Neural progenitor cell (in vitro differentiated cells): ENCODE measurements around the gene CASK. TPM values are rescaled to one million over a fixed set of nuclear protein-coding genes. Genes with fewer than 3 reads are reported as not detected.

Source experiments
- DNase-seq: peaks from one replicate; pipeline ENCODE4 v3.0.0-alpha.2; 2016; ENCODE audit warnings: low spot score
- H2AFZ ChIP-seq: fragments of 200-600 bp; sonication (generic); replicated peaks from 2 replicates; pipeline ENCODE4 v1.6.1; 2016; ENCODE audit warnings: antibody characterized with exemption
- H3F3A ChIP-seq: fragments of 200-600 bp; sonication (generic); 2 replicates; pipeline ENCODE4 v1.6.1; 2016; ENCODE audit warnings: antibody characterized with exemption, low read depth
- H3K27ac ChIP-seq: fragments of 200-600 bp; sonication (generic); 2 replicates; pipeline ENCODE4 v1.5.1; 2016; ENCODE audit warnings: mild to moderate bottlenecking
- H3K27me3 ChIP-seq: fragments of 200-600 bp; sonication (generic); 2 replicates; pipeline ENCODE4 v1.6.1; 2016; ENCODE audit warnings: mild to moderate bottlenecking, moderate library complexity
- H3K36me3 ChIP-seq: fragments of 200-600 bp; sonication (generic); 2 replicates; pipeline ENCODE4 v1.5.1; 2016
- H3K4me1 ChIP-seq: fragments of 200-600 bp; sonication (generic); 2 replicates; pipeline ENCODE4 v1.6.1; 2016; ENCODE audit warnings: mixed run types
- H3K4me2 ChIP-seq: fragments of 200-600 bp; sonication (generic); 2 replicates; pipeline ENCODE4 v1.6.1; 2016
- H3K4me3 ChIP-seq: fragments of 200-600 bp; sonication (generic); 2 replicates; pipeline ENCODE4 v1.5.1; 2016
- H3K79me2 ChIP-seq: fragments of 200-600 bp; sonication (generic); 2 replicates; pipeline ENCODE4 v1.6.1; 2016; ENCODE audit warnings: low read depth
- H3K9ac ChIP-seq: fragments of 200-600 bp; sonication (generic); 2 replicates; pipeline ENCODE4 v1.6.1; 2016
- H3K9me3 ChIP-seq: fragments of 200-600 bp; sonication (generic); 2 replicates; pipeline ENCODE4 v1.5.1; 2016; ENCODE audit warnings: low read depth
- H4K20me1 ChIP-seq: fragments of 200-600 bp; sonication (generic); 2 replicates; pipeline ENCODE4 v1.6.1; 2016; ENCODE audit warnings: low read depth
- H3K27ac Mint-ChIP-seq: 3 replicates; pipeline ENCODE4 v1.8.0; 2021; ENCODE audit warnings: mixed read lengths
- H3K27me3 Mint-ChIP-seq: 2 replicates; pipeline ENCODE4 v1.8.0; 2022; ENCODE audit warnings: low read depth, mild to moderate bottlenecking, inconsistent platforms, moderate library complexity, mixed read lengths; ENCODE audit not compliant: insufficient read depth
- H3K36me3 Mint-ChIP-seq: 3 replicates; pipeline ENCODE4 v1.8.0; 2021; ENCODE audit warnings: mixed read lengths
- H3K4me1 Mint-ChIP-seq: 3 replicates; pipeline ENCODE4 v1.8.0; 2021; ENCODE audit warnings: mixed read lengths
- H3K4me3 Mint-ChIP-seq: 3 replicates; pipeline ENCODE4 v1.8.0; 2021; ENCODE audit warnings: mild to moderate bottlenecking, moderate library complexity, mixed read lengths
- H3K9me3 Mint-ChIP-seq: 3 replicates; pipeline ENCODE4 v1.8.0; 2020; ENCODE audit warnings: mixed read lengths
- EZH2 ChIP-seq: fragments of 200-600 bp; sonication (generic); IDR thresholded peaks from 2 replicates; pipeline ENCODE4 v1.6.1; 2017; ENCODE audit warnings: antibody characterized with exemption, mild to moderate bottlenecking, moderate library complexity
- EZH2phosphoT487 ChIP-seq: fragments of 200-600 bp; sonication (generic); IDR thresholded peaks from 2 replicates; pipeline ENCODE4 v1.6.1; 2017; ENCODE audit warnings: antibody characterized with exemption
- total RNA-seq: library from RNA; depleted of rRNA; stranded (reverse); fragments of >200 nt; gene quantifications from 2 replicates; pipeline ENCODE4 v1.2.3, GENCODE V29; 2015; ENCODE audit warnings: low replicate concordance
- TF ChIP-seq, protein P1 (sequence below): fragments of 200-600 bp; sonication (generic); IDR thresholded peaks from 2 replicates; pipeline ENCODE4 v1.5.1; 2017; ENCODE audit warnings: antibody characterized with exemption, mild to moderate bottlenecking

CASK gene
- total RNA-seq, 1 donor from 2014 or later, result 85.4 TPM

DNA sequence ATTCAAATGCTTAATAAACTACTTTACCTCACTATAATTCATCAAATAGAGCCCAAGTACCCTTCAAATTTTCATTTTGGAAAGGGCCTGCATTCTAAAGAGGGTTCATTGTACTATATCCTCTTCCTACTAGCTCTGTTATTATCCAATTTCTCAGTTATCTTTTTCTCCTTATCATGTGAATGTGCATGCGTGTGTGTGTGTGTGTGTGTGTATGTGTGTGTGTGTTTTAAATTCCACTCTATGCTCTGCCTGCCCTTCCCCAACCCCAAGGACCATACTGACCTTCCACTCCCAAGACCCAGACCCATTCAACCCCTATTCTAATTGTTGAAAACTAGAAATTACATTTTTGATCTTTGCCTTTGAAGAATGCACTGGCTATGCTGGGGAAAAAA, 33.3 kb downstream of the CASK start:
- peaks cover 16% of the 10 kb centered on the region for H3K36me3 Mint-ChIP-seq
- H3K27me3 Mint-ChIP-seq, result no peaks in the 10 kb centered on the region
- H3K4me3 Mint-ChIP-seq, result no peak overlapping the region
- no peak for DNase-seq
- Histone ChIP-seq H3K9ac (no peak overlapping the region), H3K4me3 (no peak overlapping the region), H3K9me3 (no peaks in the 10 kb centered on the region), H4K20me1 (peaks cover under 1% of the 10 kb centered on the region), H3K27me3 (no peaks in the 10 kb centered on the region), H3K4me1 (no peaks in the 10 kb centered on the region), H3K79me2 (peaks cover 98% of the 10 kb centered on the region), H3F3A (no peaks in the 10 kb centered on the region), H3K27ac (no peak overlapping the region), H2AFZ (no peak overlapping the region), H3K36me3 (no peaks in the 10 kb centered on the region), H3K4me2 (no peak overlapping the region)
- peaks cover 16% of the 10 kb centered on the region for H3K9me3 Mint-ChIP-seq
- H3K27ac Mint-ChIP-seq, result no peak overlapping the region
- H3K4me1 Mint-ChIP-seq, result no peaks in the 10 kb centered on the region
- TF ChIP-seq, protein P1, sequence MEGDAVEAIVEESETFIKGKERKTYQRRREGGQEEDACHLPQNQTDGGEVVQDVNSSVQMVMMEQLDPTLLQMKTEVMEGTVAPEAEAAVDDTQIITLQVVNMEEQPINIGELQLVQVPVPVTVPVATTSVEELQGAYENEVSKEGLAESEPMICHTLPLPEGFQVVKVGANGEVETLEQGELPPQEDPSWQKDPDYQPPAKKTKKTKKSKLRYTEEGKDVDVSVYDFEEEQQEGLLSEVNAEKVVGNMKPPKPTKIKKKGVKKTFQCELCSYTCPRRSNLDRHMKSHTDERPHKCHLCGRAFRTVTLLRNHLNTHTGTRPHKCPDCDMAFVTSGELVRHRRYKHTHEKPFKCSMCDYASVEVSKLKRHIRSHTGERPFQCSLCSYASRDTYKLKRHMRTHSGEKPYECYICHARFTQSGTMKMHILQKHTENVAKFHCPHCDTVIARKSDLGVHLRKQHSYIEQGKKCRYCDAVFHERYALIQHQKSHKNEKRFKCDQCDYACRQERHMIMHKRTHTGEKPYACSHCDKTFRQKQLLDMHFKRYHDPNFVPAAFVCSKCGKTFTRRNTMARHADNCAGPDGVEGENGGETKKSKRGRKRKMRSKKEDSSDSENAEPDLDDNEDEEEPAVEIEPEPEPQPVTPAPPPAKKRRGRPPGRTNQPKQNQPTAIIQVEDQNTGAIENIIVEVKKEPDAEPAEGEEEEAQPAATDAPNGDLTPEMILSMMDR, result no peak
- TF ChIP-seq EZH2phosphoT487 (no peak), EZH2 (no peak)

DNA sequence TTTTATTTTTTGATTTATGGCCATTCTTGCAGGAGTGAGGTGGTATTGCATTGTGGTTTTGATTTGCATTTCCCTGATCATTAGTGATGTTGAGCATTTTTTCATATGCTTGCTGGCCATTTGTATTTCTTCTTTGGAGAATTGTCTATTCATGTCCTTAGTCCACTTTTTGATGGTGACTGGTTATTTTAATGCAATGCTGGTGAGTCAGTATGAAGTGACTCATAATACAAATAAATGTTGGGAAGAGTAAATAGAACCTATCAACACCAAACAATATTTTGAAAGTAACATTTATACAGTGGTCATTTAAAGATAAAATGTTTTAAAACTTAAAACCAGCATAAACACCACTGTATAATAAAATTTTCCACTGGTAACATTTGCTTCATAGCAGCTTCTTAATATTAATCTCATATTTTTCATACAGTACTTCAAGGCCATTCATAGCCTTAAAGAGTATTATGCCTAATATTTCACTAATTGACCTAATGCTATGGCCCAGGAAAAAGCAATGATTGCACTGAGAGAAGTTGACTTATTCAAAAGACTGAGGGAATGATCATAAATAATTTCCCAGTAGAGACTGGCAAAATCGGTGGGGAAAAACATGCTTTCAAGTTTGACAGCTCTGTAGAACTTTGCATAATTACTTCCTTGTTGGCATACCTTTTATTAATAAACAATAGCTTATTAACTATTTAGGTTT, 33.9 kb downstream of the CASK start:
- no peak overlapping the region for H3K9ac ChIP-seq
- H3K4me2 ChIP-seq, result no peak overlapping the region

DNA sequence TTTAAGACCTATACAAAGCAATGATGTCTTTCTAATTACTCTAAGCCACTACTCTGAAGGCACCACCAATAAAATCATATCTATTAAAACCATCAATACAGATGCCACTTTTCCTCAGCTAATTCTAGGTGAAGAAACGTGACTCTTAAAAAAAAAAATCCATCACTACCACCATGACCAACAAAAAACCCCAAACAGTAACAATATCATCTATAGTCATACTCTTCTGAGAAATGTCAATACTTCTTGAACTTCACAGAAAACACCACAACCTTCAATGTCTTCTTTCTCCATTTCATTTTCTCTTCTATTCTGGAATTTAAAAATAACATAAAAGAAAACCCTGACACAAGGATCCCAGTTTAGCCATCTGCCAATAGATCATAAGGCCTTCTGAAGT, 35.7 kb downstream of the CASK start:
- H3K79me2 ChIP-seq, result peaks cover 98% of the 10 kb centered on the region

More for the DNA sequence above, 33.9 kb downstream of the CASK start:
- no peak overlapping the region for H2AFZ ChIP-seq
- H3K27ac Mint-ChIP-seq, result no peak overlapping the region
- peaks cover 3% of the 10 kb centered on the region for H3F3A ChIP-seq
- H3K4me1 ChIP-seq, result no peaks in the 10 kb centered on the region
- peaks cover 16% of the 10 kb centered on the region for H3K36me3 Mint-ChIP-seq
- no peaks in the 10 kb centered on the region for H4K20me1 ChIP-seq
- no peaks in the 10 kb centered on the region for H3K4me1 Mint-ChIP-seq
- H3K9me3 ChIP-seq, result no peaks in the 10 kb centered on the region
- peaks cover 16% of the 10 kb centered on the region for H3K9me3 Mint-ChIP-seq
- TF ChIP-seq EZH2 (no peak), EZH2phosphoT487 (no peak)
- TF ChIP-seq, protein P1, result no peak
- H3K27ac ChIP-seq, result no peak overlapping the region
- no peaks in the 10 kb centered on the region for H3K27me3 Mint-ChIP-seq
- H3K4me3 Mint-ChIP-seq, result no peak overlapping the region
- no peak for DNase-seq
- H3K36me3 ChIP-seq, result no peaks in the 10 kb centered on the region
- no peaks in the 10 kb centered on the region for H3K27me3 ChIP-seq
- H3K79me2 ChIP-seq, result peaks cover 98% of the 10 kb centered on the region
- no peak overlapping the region for H3K4me3 ChIP-seq

More for the DNA sequence above, 35.7 kb downstream of the CASK start:
- H3K27me3 ChIP-seq, result no peaks in the 10 kb centered on the region
- H3K4me3 Mint-ChIP-seq, result no peak overlapping the region
- no peak overlapping the region for H3K4me3 ChIP-seq
- H2AFZ ChIP-seq, result no peak overlapping the region
- no peak overlapping the region for H3K27ac ChIP-seq
- H3K9me3 ChIP-seq, result no peaks in the 10 kb centered on the region
- H3K36me3 Mint-ChIP-seq, result peaks cover 11% of the 10 kb centered on the region
- H3K4me1 Mint-ChIP-seq, result no peaks in the 10 kb centered on the region
- H3K27me3 Mint-ChIP-seq, result no peaks in the 10 kb centered on the region
- H4K20me1 ChIP-seq, result peaks cover 10% of the 10 kb centered on the region
- DNase-seq, result no peak
- peaks cover 9% of the 10 kb centered on the region for H3F3A ChIP-seq
- H3K36me3 ChIP-seq, result no peaks in the 10 kb centered on the region
- H3K9ac ChIP-seq, result no peak overlapping the region
- H3K4me1 ChIP-seq, result peaks cover 10% of the 10 kb centered on the region
- H3K9me3 Mint-ChIP-seq, result peaks cover 11% of the 10 kb centered on the region
- no peak overlapping the region for H3K4me2 ChIP-seq
- no peak overlapping the region for H3K27ac Mint-ChIP-seq
- TF ChIP-seq, protein P1, result no peak
- TF ChIP-seq EZH2phosphoT487 (no peak), EZH2 (no peak)
